H9 (cell line): ENCODE results near the gene TBX19. TPM values are rescaled to one million over a fixed set of nuclear protein-coding genes. Genes with fewer than 3 reads are reported as not detected.

Experiments used
- DNase-seq: peaks from one replicate; pipeline ENCODE4 v3.0.0-alpha.2; 2017
- H2AFZ ChIP-seq: one replicate; pipeline ENCODE4 v1.6.1; 2013; ENCODE audit warnings: mild to moderate bottlenecking, low read length, control low read depth, moderate library complexity
- H2AK5ac ChIP-seq: 2 replicates; pipeline ENCODE4 v1.6.1; 2013; ENCODE audit warnings: low read length, control low read depth, mixed read lengths; ENCODE audit not compliant: insufficient read length
- H2BK120ac ChIP-seq: one replicate; pipeline ENCODE4 v1.6.1; 2013; ENCODE audit warnings: low read depth, mild to moderate bottlenecking, low read length, control low read depth, inconsistent platforms; ENCODE audit not compliant: poor library complexity, severe bottlenecking
- H2BK12ac ChIP-seq: 2 replicates; pipeline ENCODE4 v1.6.1; 2013; ENCODE audit warnings: low read length, control low read depth, mixed read lengths, low read depth; ENCODE audit not compliant: insufficient read length
- H2BK15ac ChIP-seq: 2 replicates; pipeline ENCODE4 v1.6.1; 2013; ENCODE audit warnings: low read depth, low read length, control low read depth
- H2BK20ac ChIP-seq: one replicate; pipeline ENCODE4 v1.6.1; 2013; ENCODE audit warnings: low read depth, mild to moderate bottlenecking, low read length, control low read depth, inconsistent platforms; ENCODE audit not compliant: poor library complexity, severe bottlenecking
- H2BK5ac ChIP-seq: 2 replicates; pipeline ENCODE4 v1.6.1; 2013; ENCODE audit warnings: low read length, control low read depth, mixed read lengths; ENCODE audit not compliant: insufficient read length
- H3K14ac ChIP-seq: 2 replicates; pipeline ENCODE4 v1.6.1; 2013; ENCODE audit warnings: low read length, control low read depth; ENCODE audit not compliant: insufficient read depth
- H3K18ac ChIP-seq: 2 replicates; pipeline ENCODE4 v1.6.1; 2013; ENCODE audit warnings: low read depth, mild to moderate bottlenecking, mixed read lengths, low read length, control low read depth; ENCODE audit not compliant: insufficient read length
- H3K23ac ChIP-seq: 2 replicates; pipeline ENCODE4 v1.6.1; 2013; ENCODE audit warnings: low read length, control low read depth, mixed read lengths, low read depth; ENCODE audit not compliant: insufficient read length
- H3K23me2 ChIP-seq: 2 replicates; pipeline ENCODE4 v1.6.1; 2013; ENCODE audit warnings: low read depth, mild to moderate bottlenecking, mixed read lengths, low read length, control low read depth; ENCODE audit not compliant: insufficient read length, poor library complexity, severe bottlenecking
- H3K27ac ChIP-seq: 2 replicates; pipeline ENCODE4 v1.5.1; 2013; ENCODE audit warnings: low read length, control low read depth, mixed read lengths, low read depth; ENCODE audit not compliant: insufficient read length
- H3K27me3 ChIP-seq: 2 replicates; pipeline ENCODE4 v1.6.1; 2013; ENCODE audit warnings: low read length, control low read depth, inconsistent platforms; ENCODE audit not compliant: insufficient read depth
- H3K4ac ChIP-seq: 2 replicates; pipeline ENCODE4 v1.6.1; 2013; ENCODE audit warnings: low read depth, mild to moderate bottlenecking, control low read depth, inconsistent platforms, low read length, moderate library complexity
- H3K4me1 ChIP-seq: 2 replicates; pipeline ENCODE4 v1.6.1; 2013; ENCODE audit warnings: low read length, control low read depth, inconsistent platforms; ENCODE audit not compliant: insufficient read depth
- H3K4me2 ChIP-seq: 2 replicates; pipeline ENCODE4 v1.6.1; 2013; ENCODE audit warnings: low read length, control low read depth, mixed read lengths; ENCODE audit not compliant: insufficient read length, insufficient read depth
- H3K56ac ChIP-seq: 2 replicates; pipeline ENCODE4 v1.6.1; 2013; ENCODE audit warnings: low read depth, mild to moderate bottlenecking, mixed read lengths, low read length, control low read depth; ENCODE audit not compliant: insufficient read length
- H3K79me1 ChIP-seq: 2 replicates; pipeline ENCODE4 v1.6.1; 2013; ENCODE audit warnings: low read depth, mild to moderate bottlenecking, moderate library complexity, low read length, control low read depth, inconsistent platforms; ENCODE audit not compliant: insufficient read depth, poor library complexity, severe bottlenecking
- H3K79me2 ChIP-seq: 2 replicates; pipeline ENCODE4 v1.6.1; 2013; ENCODE audit warnings: low read length, control low read depth, inconsistent platforms; ENCODE audit not compliant: insufficient read depth
- H3K9ac ChIP-seq: 2 replicates; pipeline ENCODE4 v1.6.1; 2013; ENCODE audit warnings: low read length, control low read depth, mixed read lengths; ENCODE audit not compliant: insufficient read length; ENCODE audit errors: extremely low read depth
- H3K9me3 ChIP-seq: one replicate; pipeline ENCODE4 v1.6.1; 2013; ENCODE audit warnings: low read depth, low read length, inconsistent platforms; ENCODE audit not compliant: control insufficient read depth
- H3T11ph ChIP-seq: one replicate; pipeline ENCODE4 v1.6.1; 2013; ENCODE audit warnings: mild to moderate bottlenecking, low read length, control low read depth, inconsistent platforms
- H4K20me1 ChIP-seq: one replicate; pipeline ENCODE4 v1.6.1; 2013; ENCODE audit not compliant: control insufficient read depth, insufficient read length, insufficient read depth
- H4K5ac ChIP-seq: 2 replicates; pipeline ENCODE4 v1.6.1; 2013; ENCODE audit warnings: low read depth, mild to moderate bottlenecking, mixed read lengths, low read length, control low read depth; ENCODE audit not compliant: insufficient read length
- H4K8ac ChIP-seq: replicated peaks from 2 replicates; pipeline ENCODE4 v1.6.1; 2013; ENCODE audit warnings: low read length, control low read depth, mixed read lengths, low read depth; ENCODE audit not compliant: insufficient read length
- H4K91ac ChIP-seq: 2 replicates; pipeline ENCODE4 v1.6.1; 2013; ENCODE audit warnings: low read depth, mild to moderate bottlenecking, moderate library complexity, mixed read lengths, low read length, control low read depth; ENCODE audit not compliant: insufficient read length
- H3K27ac Mint-ChIP-seq, 3 experiments: 2 replicates in 2 of 3; 3 replicates in 1 of 3; pipeline ENCODE4 v1.8.0; 2020 to 2021; ENCODE audit warnings: mixed read lengths in 3 of 3, mild to moderate bottlenecking in 1 of 3, moderate library complexity in 1 of 3
- H3K27me3 Mint-ChIP-seq: 2 replicates; pipeline ENCODE4 v1.8.0; 2021; ENCODE audit warnings: low read depth, mild to moderate bottlenecking, moderate library complexity, mixed read lengths
- H3K36me3 Mint-ChIP-seq, 3 experiments: 2 replicates in 2 of 3; 3 replicates in 1 of 3; pipeline ENCODE4 v1.8.0; 2020 to 2021; ENCODE audit warnings: low read depth in 3 of 3, mixed read lengths in 3 of 3; ENCODE audit not compliant: insufficient read depth in 1 of 3
- H3K4me1 Mint-ChIP-seq, 2 experiments: 2 replicates each; pipeline ENCODE4 v1.8.0; 2020; ENCODE audit warnings: mixed read lengths in 2 of 2
- H3K4me3 Mint-ChIP-seq, 2 experiments: 2 replicates in 1 of 2; 3 replicates in 1 of 2; pipeline ENCODE4 v1.8.0; 2020 to 2021; ENCODE audit warnings: mild to moderate bottlenecking in 2 of 2, mixed read lengths in 2 of 2, moderate library complexity in 1 of 2
- H3K9me3 Mint-ChIP-seq, 2 experiments: 2 replicates in 1 of 2; 3 replicates in 1 of 2; pipeline ENCODE4 v1.8.0; 2020; ENCODE audit warnings: mild to moderate bottlenecking in 2 of 2, mixed read lengths in 2 of 2, moderate library complexity in 1 of 2
- WGBS: extraction: QIAGEN DNeasy Blood & Tissue Kit; methylation state at CpG from one replicate; pipeline ENCODE4 v1.1.7; 2013; ENCODE audit warnings: missing lambda C conversion rate, low lambda C conversion rate, mixed read lengths; ENCODE audit not compliant: insufficient read length; ENCODE audit errors: extremely low coverage; 5-methylcytosine and 5-hydroxymethylcytosine counted together
- total RNA-seq: library from RNA; stranded (reverse); gene quantifications from 2 replicates; pipeline ENCODE4 v1.2.1, GENCODE V29; 2021
- TF ChIP-seq, protein P1 (sequence below): fragments of 200-600 bp; sonication (generic); conservative IDR thresholded peaks from 3 replicates; pipeline ENCODE4 v1.8.0; 2021; ENCODE audit warnings: antibody characterized with exemption, mild to moderate bottlenecking

Gene TBX19
- total RNA-seq, 1 experiment from 2014 or later, result 0.48 TPM

DNA sequence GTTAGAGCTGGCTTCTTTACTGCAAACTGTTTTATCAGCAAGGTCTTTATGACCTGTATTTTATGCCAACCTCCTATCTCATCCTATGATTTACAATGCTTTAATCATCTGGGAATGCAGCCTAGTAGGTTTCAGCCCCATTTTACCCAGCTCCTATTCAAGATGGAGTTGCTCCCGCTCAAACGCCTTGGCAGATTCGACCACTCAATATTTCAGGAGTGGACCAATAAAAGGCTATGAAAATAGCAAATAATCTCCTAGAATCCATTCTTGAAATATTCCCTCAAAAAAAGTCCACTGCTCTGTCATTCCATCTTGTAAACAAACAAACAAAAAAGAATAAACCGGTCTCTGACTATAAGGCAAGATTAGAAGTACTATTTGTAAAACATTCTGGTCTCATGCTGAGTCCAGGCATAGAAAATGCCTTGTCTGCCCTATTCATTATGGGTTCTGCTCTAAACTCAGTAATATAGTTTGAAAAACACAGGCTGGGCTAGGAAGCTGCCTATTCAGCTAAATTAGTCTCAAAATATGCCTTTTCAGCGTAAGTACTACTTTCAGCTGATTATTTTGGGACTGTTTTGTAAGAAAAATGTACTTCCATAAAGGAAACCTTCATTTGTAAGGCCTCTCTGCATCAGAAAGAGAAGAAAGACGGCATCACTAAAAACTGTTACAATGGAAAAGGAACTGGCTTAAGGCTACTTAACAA, 53.0 kb downstream of the TBX19 start:
- Histone ChIP-seq H3K23me2 (no peaks in the 10 kb centered on the region), H2AFZ (no peak overlapping the region), H3K4me1 (no peaks in the 10 kb centered on the region; the same call in 1 of the 2 replicates), H3K18ac (no peak overlapping the region), H2BK5ac (no peak overlapping the region), H3K23ac (no peak overlapping the region), H3T11ph (no peak overlapping the region), H3K27me3 (no peaks in the 10 kb centered on the region), H3K79me1 (no peaks in the 10 kb centered on the region), H3K9me3 (no peaks in the 10 kb centered on the region), H4K8ac (no peak overlapping the region), H2BK12ac (no peak overlapping the region), H2BK120ac (no peak overlapping the region), H3K9ac (no peak overlapping the region), H3K14ac (no peak overlapping the region), H2BK15ac (no peak overlapping the region), H3K79me2 (no peaks in the 10 kb centered on the region), H3K56ac (no peak overlapping the region), H2AK5ac (no peak overlapping the region), H3K4ac (no peak overlapping the region), H2BK20ac (no peak overlapping the region), H4K91ac (no peak overlapping the region), H3K4me2 (no peak overlapping the region), H3K27ac (no peak overlapping the region), H4K20me1 (no peaks in the 10 kb centered on the region), H4K5ac (no peak overlapping the region)
- no peaks in the 10 kb centered on the region for H3K27me3 Mint-ChIP-seq
- peaks cover 3 to 4% of the 10 kb centered on the region in 2 experiments; a peak in 3 of 5 replicates for H3K9me3 Mint-ChIP-seq
- peaks cover 0 to 7% (median 4%) of the 10 kb centered on the region in 3 experiments; a peak in 4 of 7 replicates for H3K36me3 Mint-ChIP-seq
- WGBS, result no CpG with 5 or more reads among the region's 6 CpGs
- no peak overlapping the region for H3K4me3 Mint-ChIP-seq
- TF ChIP-seq, protein P1, sequence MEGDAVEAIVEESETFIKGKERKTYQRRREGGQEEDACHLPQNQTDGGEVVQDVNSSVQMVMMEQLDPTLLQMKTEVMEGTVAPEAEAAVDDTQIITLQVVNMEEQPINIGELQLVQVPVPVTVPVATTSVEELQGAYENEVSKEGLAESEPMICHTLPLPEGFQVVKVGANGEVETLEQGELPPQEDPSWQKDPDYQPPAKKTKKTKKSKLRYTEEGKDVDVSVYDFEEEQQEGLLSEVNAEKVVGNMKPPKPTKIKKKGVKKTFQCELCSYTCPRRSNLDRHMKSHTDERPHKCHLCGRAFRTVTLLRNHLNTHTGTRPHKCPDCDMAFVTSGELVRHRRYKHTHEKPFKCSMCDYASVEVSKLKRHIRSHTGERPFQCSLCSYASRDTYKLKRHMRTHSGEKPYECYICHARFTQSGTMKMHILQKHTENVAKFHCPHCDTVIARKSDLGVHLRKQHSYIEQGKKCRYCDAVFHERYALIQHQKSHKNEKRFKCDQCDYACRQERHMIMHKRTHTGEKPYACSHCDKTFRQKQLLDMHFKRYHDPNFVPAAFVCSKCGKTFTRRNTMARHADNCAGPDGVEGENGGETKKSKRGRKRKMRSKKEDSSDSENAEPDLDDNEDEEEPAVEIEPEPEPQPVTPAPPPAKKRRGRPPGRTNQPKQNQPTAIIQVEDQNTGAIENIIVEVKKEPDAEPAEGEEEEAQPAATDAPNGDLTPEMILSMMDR, result no peak
- H3K27ac Mint-ChIP-seq, result no peak overlapping the region; a peak in 1 of 7 replicates
- peaks cover 18 to 22% of the 10 kb centered on the region in 2 experiments for H3K4me1 Mint-ChIP-seq
- DNase-seq, result no peak
